GM12873 (cell line): ENCODE results near the gene APIP.
A peak's percentile ranks its signal among the peaks of the same experiment; 100 is the strongest.

ENCODE experiments used
- CTCF ChIP-seq: IDR thresholded peaks from 2 replicates; pipeline ENCODE4 v1.5.1; 2012; ENCODE audit warnings: low read depth, mild to moderate bottlenecking, moderate library complexity, low read length, control low read depth; ENCODE audit not compliant: insufficient read depth; ENCODE audit errors: missing control alignments

The APIP gene

GRCh38 chr11:34851916-34852315 lies 64.3 kb downstream of the APIP start:
- TF ChIP-seq CTCF: no peak

- no peak for TF ChIP-seq CTCF
Measured at GRCh38 chr11:34850334-34850733, 65.8 kb downstream of the APIP start.

GRCh38 chr11:34846467-34846866 lies 69.7 kb downstream of the APIP start:
- TF ChIP-seq CTCF: no peak

- no peak for TF ChIP-seq CTCF
Measured at GRCh38 chr11:34844463-34845112, 71.6 kb downstream of the APIP start.

GRCh38 chr11:34843271-34843670 lies 72.9 kb downstream of the APIP start:
- no peak for TF ChIP-seq CTCF

GRCh38 chr11:34840736-34841386 lies 75.3 kb downstream of the APIP start:
- peak; percentile 87 for TF ChIP-seq CTCF

GRCh38 chr11:34839969-34840368 lies 76.2 kb downstream of the APIP start:
- TF ChIP-seq CTCF: no peak
